Endothelial cell of umbilical vein (primary cell): Measurements from ENCODE around the gene KCTD19. TPM values are rescaled to one million over a fixed set of nuclear protein-coding genes. Genes with fewer than 3 reads are reported as not detected.
A peak's percentile ranks its signal among the peaks of the same experiment; 100 is the strongest.

ENCODE experiments used
- BruUV-seq: library from RNA; stranded (reverse); fragments of 400-500 nt; replicated peaks from 2 replicates; lab custom pipeline; 2021; lab: Mats Ljungman, UMichigan
- CTCF ChIA-PET: fragments of 300-600, 350-600 bp; sonication (Branson Sonifier 250); formaldehyde crosslinking; loops from one replicate; lab custom pipeline; 2021; ENCODE audit warnings: antibody characterized with exemption, inconsistent platforms; lab: Charles Lee
- POLR2A ChIA-PET: fragments of 300-600, 350-600 bp; sonication (Branson Sonifier 250); formaldehyde crosslinking; loops from one replicate; lab custom pipeline; 2021; ENCODE audit warnings: antibody characterized with exemption, inconsistent platforms; lab: Charles Lee
- DNase-seq: peaks from one replicate; pipeline ENCODE4 v3.0.0-alpha.2; 2011; ENCODE audit warnings: low read depth, low spot score
- FAIRE-seq: peaks from 2 replicates; lab custom pipeline; 2011; peaks lifted over from hg19 to GRCh38; lab: Jason Lieb, UNC
- H2AFZ ChIP-seq: 2 replicates; pipeline ENCODE4 v1.6.0; 2012; ENCODE audit warnings: low read depth, low read length, control low read depth, inconsistent platforms
- H3K27ac ChIP-seq: 2 replicates; pipeline ENCODE4 v1.5.1; 2011; ENCODE audit warnings: low read depth, mild to moderate bottlenecking, control low read depth, low read length, moderate library complexity; ENCODE audit not compliant: insufficient read depth
- H3K27me3 ChIP-seq, 2 experiments: 2 replicates each; pipeline versions ENCODE4 v1.6.0 to v1.6.1; 2011; ENCODE audit warnings: low read length in 2 of 2, mixed read lengths in 1 of 2; ENCODE audit not compliant: control insufficient read depth in 2 of 2, insufficient read depth in 2 of 2
- H3K36me3 ChIP-seq, 2 experiments: 2 replicates in 1 of 2; 3 replicates in 1 of 2; pipeline ENCODE4 v1.5.1; 2011; ENCODE audit warnings: low read length in 2 of 2, mild to moderate bottlenecking in 1 of 2, moderate library complexity in 1 of 2; ENCODE audit not compliant: control insufficient read depth in 2 of 2, insufficient read depth in 2 of 2; ENCODE audit errors: extremely low read depth in 1 of 2
- H3K4me1 ChIP-seq: 3 replicates; pipeline ENCODE4 v1.5.1; 2011; ENCODE audit warnings: mild to moderate bottlenecking, low read length; ENCODE audit not compliant: control insufficient read depth, insufficient read depth; ENCODE audit errors: extremely low read depth
- H3K4me2 ChIP-seq: 2 replicates; pipeline ENCODE4 v1.6.1; 2011; ENCODE audit warnings: low read length, control low read depth, mixed read lengths; ENCODE audit not compliant: insufficient read depth
- H3K4me3 ChIP-seq, 3 experiments: fragments of 200-600 bp in 1 of 3; sonication (generic), shearing (Covaris generic) in 1 of 3; replicated peaks in 1 of 3; 2 replicates each; pipeline ENCODE4 v1.5.1; 2011 to 2016; ENCODE audit warnings: control low read depth in 3 of 3, low read length in 3 of 3, mild to moderate bottlenecking in 2 of 3, inconsistent platforms in 1 of 3, low read depth in 1 of 3, moderate library complexity in 1 of 3; ENCODE audit not compliant: insufficient read depth in 1 of 3
- H3K79me2 ChIP-seq: 2 replicates; pipeline ENCODE4 v1.6.0; 2012; ENCODE audit warnings: low read length, inconsistent platforms; ENCODE audit not compliant: control insufficient read depth, insufficient read depth
- H3K9ac ChIP-seq: replicated peaks from 2 replicates; pipeline ENCODE3; 2011; ENCODE audit warnings: low read length, control low read depth; ENCODE audit not compliant: insufficient read depth; ENCODE audit errors: extremely low read depth
- H3K9me1 ChIP-seq: replicated peaks from 3 replicates; pipeline ENCODE4 v1.6.0; 2011; ENCODE audit warnings: mild to moderate bottlenecking, low read length; ENCODE audit not compliant: control insufficient read depth, insufficient read depth; ENCODE audit errors: extremely low read depth
- H3K9me3 ChIP-seq: replicated peaks from 2 replicates; pipeline ENCODE4 v1.5.1; 2012; ENCODE audit warnings: low read length, inconsistent platforms; ENCODE audit not compliant: control insufficient read depth, insufficient read depth
- H4K20me1 ChIP-seq: replicated peaks from 2 replicates; pipeline ENCODE3; 2011; ENCODE audit warnings: mild to moderate bottlenecking, low read length; ENCODE audit not compliant: control insufficient read depth, insufficient read depth; ENCODE audit errors: extremely low read depth
- FOS ChIP-seq: IDR thresholded peaks from 2 replicates; pipeline ENCODE4 v1.6.1; 2011; ENCODE audit warnings: mild to moderate bottlenecking, low read length, moderate library complexity, borderline replicate concordance; ENCODE audit not compliant: insufficient read depth
- GATA2 ChIP-seq: IDR thresholded peaks from 2 replicates; pipeline ENCODE4 v1.7.0; 2011; ENCODE audit warnings: low read depth, mild to moderate bottlenecking, moderate library complexity, mixed read lengths, low read length; ENCODE audit not compliant: insufficient read length, insufficient read depth
- JUN ChIP-seq: IDR thresholded peaks from 2 replicates; pipeline ENCODE4 v1.6.1; 2011; ENCODE audit warnings: borderline replicate concordance, low read depth; ENCODE audit not compliant: insufficient read length, insufficient read depth
- MYC ChIP-seq: IDR thresholded peaks from one replicate; pipeline ENCODE4 v1.6.1; 2011; ENCODE audit warnings: mild to moderate bottlenecking, low read depth, low read length
- POLR2A ChIP-seq: IDR thresholded peaks from 2 replicates; pipeline ENCODE4 v1.6.1; 2012; ENCODE audit warnings: low read depth, mild to moderate bottlenecking, control low read depth, low read length
- POLR2AphosphoS5 ChIP-seq: IDR thresholded peaks from 2 replicates; pipeline ENCODE4 v1.6.1; 2012; ENCODE audit warnings: low read depth, mild to moderate bottlenecking, control low read depth, low read length, moderate library complexity; ENCODE audit not compliant: insufficient read depth
- dilution Hi-C: fragments of 300-500 bp; cut with MboI; formaldehyde crosslinking; loops from one replicate; pipeline ENCODE4 v1.15.0; 2019; ENCODE audit warnings: low sequenced_read_pairs; ENCODE audit not compliant: extremely low pct_ligation_motif_present
- intact Hi-C: fragments of 100-400 bp; cut with micrococcal nuclease; formaldehyde crosslinking; loops from one replicate; pipeline ENCODE4 v1.10.0; 2022
- polyA plus RNA-seq, 4 experiments: library from polyadenylated mRNA; depleted of rRNA in 3 of 4; stranded (reverse) in 3 of 4; unstranded in 1 of 4; fragments of >200 nt; gene quantifications; 2 replicates each; pipeline versions ENCODE4 v1.2.1 to v1.2.3, GENCODE V29; 2011 to 2012; ENCODE audit warnings: missing spikeins in 1 of 4
- total RNA-seq: library from RNA; stranded (reverse); gene quantifications from 2 replicates; pipeline ENCODE4 v1.2.3, GENCODE V29; 2021
- TF ChIP-seq, protein P1 (sequence below): IDR thresholded peaks from 2 replicates; pipeline ENCODE4 v1.6.1; 2011; ENCODE audit not compliant: insufficient read depth, insufficient read length
- TF ChIP-seq, protein P2 (sequence below), 2 donors: IDR thresholded peaks; 1 replicate in 1 of 2; 2 replicates in 1 of 2; pipeline ENCODE4 v1.5.1; 2011; ENCODE audit warnings: low read length in 2 of 2, mild to moderate bottlenecking in 2 of 2, moderate library complexity in 2 of 2, control low read depth in 1 of 2, inconsistent platforms in 1 of 2, low read depth in 1 of 2; ENCODE audit not compliant: insufficient read depth in 1 of 2; ENCODE audit errors: extremely low read depth in 1 of 2

The KCTD19 gene
- total and polyA plus RNA-seq, 2 donors (not counting 3 experiments of a cell fraction or from before 2014, with no cell fraction given) = 0.21 to 0.44 TPM

DNA sequence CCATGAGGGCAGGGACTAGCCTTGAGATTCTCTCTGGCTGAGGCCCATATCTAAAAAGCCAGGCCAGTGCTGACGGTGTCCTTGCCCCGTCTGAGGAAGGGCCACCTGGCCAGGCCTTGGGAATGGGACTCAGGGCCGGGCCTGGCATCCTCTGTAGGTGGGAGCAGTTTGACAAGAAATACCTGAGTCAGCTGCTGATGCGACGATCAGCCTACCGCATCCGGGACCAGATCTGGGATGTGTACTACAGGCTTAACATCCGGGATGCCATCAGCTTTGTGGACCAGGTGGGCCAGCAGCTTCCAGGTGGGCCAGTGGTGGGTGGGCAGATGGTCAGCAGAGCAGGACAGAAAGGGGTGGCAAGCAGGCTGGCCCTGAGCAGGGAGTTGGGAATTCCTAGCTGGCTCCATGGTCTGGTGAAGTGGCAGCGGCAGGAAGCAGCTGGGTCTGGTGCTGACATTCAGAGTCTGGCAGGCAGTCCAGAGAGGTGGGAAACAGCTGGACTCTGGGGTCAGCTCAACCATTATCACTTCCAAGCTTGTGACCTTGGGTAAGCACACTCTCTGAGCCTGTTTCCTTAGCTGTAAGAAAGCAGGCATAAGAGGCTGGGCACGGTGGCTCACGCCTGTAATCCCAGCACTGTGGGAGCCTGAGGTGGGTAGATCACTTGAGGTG is 68.2 kb downstream of the KCTD19 start:
- Histone ChIP-seq H3K9me1 (no peaks in the 10 kb centered on the region), H3K79me2 (no peaks in the 10 kb centered on the region), H3K9me3 (no peaks in the 10 kb centered on the region), H3K4me3 (no peak overlapping the region), H2AFZ (no peak overlapping the region), H4K20me1 (no peaks in the 10 kb centered on the region), H3K27ac (peak overlapping the region; percentile 13), H3K36me3 (no peaks in the 10 kb centered on the region), H3K9ac (no peak overlapping the region), H3K4me1 (peaks cover 4% of the 10 kb centered on the region), H3K27me3 (no peaks in the 10 kb centered on the region), H3K4me2 (no peak overlapping the region)
- intact Hi-C loops (loop anchor here (1.0 kb wide), 1 partner anchor 12 kb away; no protein-coding TSS in a partner anchor), dilution Hi-C loops (no loop called here)
- no TSS peak for BruUV-seq
- TF ChIP-seq, protein P1, sequence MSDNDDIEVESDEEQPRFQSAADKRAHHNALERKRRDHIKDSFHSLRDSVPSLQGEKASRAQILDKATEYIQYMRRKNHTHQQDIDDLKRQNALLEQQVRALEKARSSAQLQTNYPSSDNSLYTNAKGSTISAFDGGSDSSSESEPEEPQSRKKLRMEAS = no peak
- no peak for TF ChIP-seq JUN
- TF ChIP-seq, protein P2, sequence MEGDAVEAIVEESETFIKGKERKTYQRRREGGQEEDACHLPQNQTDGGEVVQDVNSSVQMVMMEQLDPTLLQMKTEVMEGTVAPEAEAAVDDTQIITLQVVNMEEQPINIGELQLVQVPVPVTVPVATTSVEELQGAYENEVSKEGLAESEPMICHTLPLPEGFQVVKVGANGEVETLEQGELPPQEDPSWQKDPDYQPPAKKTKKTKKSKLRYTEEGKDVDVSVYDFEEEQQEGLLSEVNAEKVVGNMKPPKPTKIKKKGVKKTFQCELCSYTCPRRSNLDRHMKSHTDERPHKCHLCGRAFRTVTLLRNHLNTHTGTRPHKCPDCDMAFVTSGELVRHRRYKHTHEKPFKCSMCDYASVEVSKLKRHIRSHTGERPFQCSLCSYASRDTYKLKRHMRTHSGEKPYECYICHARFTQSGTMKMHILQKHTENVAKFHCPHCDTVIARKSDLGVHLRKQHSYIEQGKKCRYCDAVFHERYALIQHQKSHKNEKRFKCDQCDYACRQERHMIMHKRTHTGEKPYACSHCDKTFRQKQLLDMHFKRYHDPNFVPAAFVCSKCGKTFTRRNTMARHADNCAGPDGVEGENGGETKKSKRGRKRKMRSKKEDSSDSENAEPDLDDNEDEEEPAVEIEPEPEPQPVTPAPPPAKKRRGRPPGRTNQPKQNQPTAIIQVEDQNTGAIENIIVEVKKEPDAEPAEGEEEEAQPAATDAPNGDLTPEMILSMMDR (IDR thresholded peaks at IDR 0.05; ENCODE audit: extremely low read depth in 1 of 2, insufficient read depth in 1 of 2, low read depth in 1 of 2, low read length in 2 of 2) = no peak
- no peak for TF ChIP-seq MYC
- TF ChIP-seq GATA2 = no peak
- TF ChIP-seq POLR2AphosphoS5 = peak; percentile 69
- TF ChIP-seq POLR2A = no peak
- TF ChIP-seq FOS = no peak
- FAIRE-seq (peak; percentile 91), DNase-seq (peak; percentile 94)
- CTCF ChIA-PET = interaction anchor here (0.5 to 3.3 kb wide), 11 partner anchors 9 to 170 kb away, joined by 3 to 65 read pairs (median 4); partner anchors contain the start of gene SLC9A5
- POLR2A ChIA-PET = interaction anchor here (0.6 to 1.1 kb wide), 3 partner anchors 11 to 189 kb away, joined by 3 read pairs; no protein-coding TSS in a partner anchor
